Measurements from ENCODE around the gene UBQLN4. TPM values are rescaled to one million over a fixed set of nuclear protein-coding genes. Genes with fewer than 3 reads are reported as not detected.

The UBQLN4 gene
- total and polyA plus RNA-seq, 9 of the 15 experiments (the other 6 are each of a cell fraction or from before 2014, with no cell fraction given) = 13.5 to 65.5 (median 37.0) TPM

DNA sequence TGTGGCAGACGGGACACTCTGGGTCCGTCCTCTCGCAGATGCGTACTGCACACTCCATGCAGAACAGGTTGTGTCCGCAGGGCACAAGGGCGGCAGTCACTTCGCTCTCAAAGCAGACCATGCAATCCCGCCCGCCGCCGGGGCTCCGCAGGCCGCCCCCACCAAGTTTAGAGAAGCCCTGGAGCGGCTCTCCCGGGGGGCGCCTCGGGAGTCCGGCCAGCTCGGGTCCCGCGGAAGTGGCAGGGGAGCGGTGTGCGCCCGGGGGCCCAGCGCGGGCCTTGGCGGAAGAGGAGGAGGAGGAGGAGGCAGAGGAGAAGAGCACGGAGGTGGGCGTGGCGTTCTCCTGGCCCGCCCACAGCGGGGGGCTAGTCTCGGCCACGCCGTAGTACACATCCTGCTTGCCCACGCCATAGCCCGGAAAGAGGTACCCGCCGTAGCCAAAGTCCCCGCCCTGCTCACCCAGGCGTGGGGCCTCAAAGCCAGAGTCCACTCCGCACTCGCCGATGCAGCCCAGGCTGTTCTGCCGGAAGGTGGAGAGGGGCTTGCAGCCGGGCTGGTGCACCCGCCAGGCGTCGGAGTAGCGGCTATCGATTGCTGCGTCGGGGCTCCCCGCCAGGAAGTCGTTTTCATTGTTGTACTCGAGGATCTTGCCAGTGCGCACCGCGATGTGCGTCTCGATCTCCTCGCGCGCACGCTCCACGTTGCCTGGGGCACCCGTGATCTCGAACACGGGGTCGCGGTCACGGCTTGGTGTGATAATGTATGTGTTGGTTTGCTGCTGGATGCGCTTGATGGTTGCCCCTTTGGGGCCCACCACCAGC is 23.2 kb upstream of the UBQLN4 start:
- Histone ChIP-seq H4K20me1 (replicated peaks; ENCODE audit: control insufficient read depth, insufficient read depth, low read length) (no peaks in the 10 kb centered on the region), H2AFZ (ENCODE audit: low read depth, low read length) (no peak overlapping the region), H3K9me3 (replicated peaks; ENCODE audit: control insufficient read depth, insufficient read depth, low read depth, low read length) (no peaks in the 10 kb centered on the region), H3K4me1 (replicated peaks in 1 of 2; ENCODE audit: control insufficient read depth in 2 of 2, insufficient read depth in 2 of 2, low read length in 2 of 2) (peaks cover 17 to 27% of the 10 kb centered on the region in 2 experiments; a peak in 4 of 5 replicates), H3K9me1 (ENCODE audit: control insufficient read depth, insufficient read depth, low read length) (peaks cover 2% of the 10 kb centered on the region), H3K4me2 (ENCODE audit: insufficient read depth, low read length) (no peak overlapping the region), H3K36me3 (ENCODE audit: control insufficient read depth, insufficient read depth, low read length) (peaks cover 25% of the 10 kb centered on the region; the same call in 1 of the 3 replicates), H3K9ac (ENCODE audit: insufficient read depth in 1 of 2, low read depth in 2 of 2, low read length in 2 of 2) (peak overlapping the region in 1 of 2 experiments; percentile 59; a peak in 1 of 4 replicates), H3K27ac (ENCODE audit: extremely low read depth, low read depth, low read length) (no peak overlapping the region), H3K79me2 (ENCODE audit: control insufficient read depth, insufficient read depth, low read length) (peaks cover 14% of the 10 kb centered on the region), H3K27me3 (ENCODE audit: control insufficient read depth in 2 of 2, insufficient read depth in 2 of 2, low read length in 2 of 2) (no peaks in the 10 kb centered on the region), H3K4me3 (no peak overlapping the region)
- no peak for TF ChIP-seq SUPT5H (IDR thresholded peaks at IDR 0.05)
- TF ChIP-seq ZBTB33 (CRISPR knock-in tag; IDR thresholded peaks at IDR 0.05) = peak; percentile 75
- TF ChIP-seq RBFOX2 (IDR thresholded peaks at IDR 0.05; ENCODE audit: low read depth, low read length) = peak; percentile 31; the same call in 1 of the 2 replicates
- no peak for DNase-seq (ENCODE audit: extremely low read depth in 1 of 4, low spot score in 3 of 4)
- BruUV-seq (replicated peaks) = no TSS peak
- WGBS (ENCODE audit: insufficient coverage, low coverage, missing lambda C conversion rate) = 93% methylated on average over 38 of the region's 73 CpGs
- ChIA-PET POLR2A (no interaction called here), CTCF (ENCODE audit: low intra/inter-chr PET ratio) (no interaction called here)
- no peak for ATAC-seq
- intact Hi-C loops (cut with micrococcal nuclease) = no loop called here
- FAIRE-seq = no peak
- in situ Hi-C loops (cut with MboI) = no loop called here
